H9 (cell line): Measurements from ENCODE around the gene CD300LD. TPM values are rescaled to one million over a fixed set of nuclear protein-coding genes. Genes with fewer than 3 reads are reported as not detected.

Experiments used
- DNase-seq: peaks from one replicate; pipeline ENCODE4 v3.0.0-alpha.2; 2017
- H2AFZ ChIP-seq: one replicate; pipeline ENCODE4 v1.6.1; 2013; ENCODE audit warnings: mild to moderate bottlenecking, low read length, control low read depth, moderate library complexity
- H2AK5ac ChIP-seq: 2 replicates; pipeline ENCODE4 v1.6.1; 2013; ENCODE audit warnings: low read length, control low read depth, mixed read lengths; ENCODE audit not compliant: insufficient read length
- H2BK120ac ChIP-seq: one replicate; pipeline ENCODE4 v1.6.1; 2013; ENCODE audit warnings: low read depth, mild to moderate bottlenecking, low read length, control low read depth, inconsistent platforms; ENCODE audit not compliant: poor library complexity, severe bottlenecking
- H2BK12ac ChIP-seq: 2 replicates; pipeline ENCODE4 v1.6.1; 2013; ENCODE audit warnings: low read length, control low read depth, mixed read lengths, low read depth; ENCODE audit not compliant: insufficient read length
- H2BK15ac ChIP-seq: 2 replicates; pipeline ENCODE4 v1.6.1; 2013; ENCODE audit warnings: low read depth, low read length, control low read depth
- H2BK20ac ChIP-seq: one replicate; pipeline ENCODE4 v1.6.1; 2013; ENCODE audit warnings: low read depth, mild to moderate bottlenecking, low read length, control low read depth, inconsistent platforms; ENCODE audit not compliant: poor library complexity, severe bottlenecking
- H2BK5ac ChIP-seq: 2 replicates; pipeline ENCODE4 v1.6.1; 2013; ENCODE audit warnings: low read length, control low read depth, mixed read lengths; ENCODE audit not compliant: insufficient read length
- H3K14ac ChIP-seq: 2 replicates; pipeline ENCODE4 v1.6.1; 2013; ENCODE audit warnings: low read length, control low read depth; ENCODE audit not compliant: insufficient read depth
- H3K18ac ChIP-seq: 2 replicates; pipeline ENCODE4 v1.6.1; 2013; ENCODE audit warnings: low read depth, mild to moderate bottlenecking, mixed read lengths, low read length, control low read depth; ENCODE audit not compliant: insufficient read length
- H3K23ac ChIP-seq: 2 replicates; pipeline ENCODE4 v1.6.1; 2013; ENCODE audit warnings: low read length, control low read depth, mixed read lengths, low read depth; ENCODE audit not compliant: insufficient read length
- H3K23me2 ChIP-seq: 2 replicates; pipeline ENCODE4 v1.6.1; 2013; ENCODE audit warnings: low read depth, mild to moderate bottlenecking, mixed read lengths, low read length, control low read depth; ENCODE audit not compliant: insufficient read length, poor library complexity, severe bottlenecking
- H3K27ac ChIP-seq: 2 replicates; pipeline ENCODE4 v1.5.1; 2013; ENCODE audit warnings: low read length, control low read depth, mixed read lengths, low read depth; ENCODE audit not compliant: insufficient read length
- H3K27me3 ChIP-seq: 2 replicates; pipeline ENCODE4 v1.6.1; 2013; ENCODE audit warnings: low read length, control low read depth, inconsistent platforms; ENCODE audit not compliant: insufficient read depth
- H3K4ac ChIP-seq: 2 replicates; pipeline ENCODE4 v1.6.1; 2013; ENCODE audit warnings: low read depth, mild to moderate bottlenecking, control low read depth, inconsistent platforms, low read length, moderate library complexity
- H3K4me1 ChIP-seq: 2 replicates; pipeline ENCODE4 v1.6.1; 2013; ENCODE audit warnings: low read length, control low read depth, inconsistent platforms; ENCODE audit not compliant: insufficient read depth
- H3K4me2 ChIP-seq: 2 replicates; pipeline ENCODE4 v1.6.1; 2013; ENCODE audit warnings: low read length, control low read depth, mixed read lengths; ENCODE audit not compliant: insufficient read length, insufficient read depth
- H3K56ac ChIP-seq: 2 replicates; pipeline ENCODE4 v1.6.1; 2013; ENCODE audit warnings: low read depth, mild to moderate bottlenecking, mixed read lengths, low read length, control low read depth; ENCODE audit not compliant: insufficient read length
- H3K79me1 ChIP-seq: 2 replicates; pipeline ENCODE4 v1.6.1; 2013; ENCODE audit warnings: low read depth, mild to moderate bottlenecking, moderate library complexity, low read length, control low read depth, inconsistent platforms; ENCODE audit not compliant: insufficient read depth, poor library complexity, severe bottlenecking
- H3K79me2 ChIP-seq: 2 replicates; pipeline ENCODE4 v1.6.1; 2013; ENCODE audit warnings: low read length, control low read depth, inconsistent platforms; ENCODE audit not compliant: insufficient read depth
- H3K9ac ChIP-seq: 2 replicates; pipeline ENCODE4 v1.6.1; 2013; ENCODE audit warnings: low read length, control low read depth, mixed read lengths; ENCODE audit not compliant: insufficient read length; ENCODE audit errors: extremely low read depth
- H3K9me3 ChIP-seq: one replicate; pipeline ENCODE4 v1.6.1; 2013; ENCODE audit warnings: low read depth, low read length, inconsistent platforms; ENCODE audit not compliant: control insufficient read depth
- H3T11ph ChIP-seq: one replicate; pipeline ENCODE4 v1.6.1; 2013; ENCODE audit warnings: mild to moderate bottlenecking, low read length, control low read depth, inconsistent platforms
- H4K20me1 ChIP-seq: one replicate; pipeline ENCODE4 v1.6.1; 2013; ENCODE audit not compliant: control insufficient read depth, insufficient read length, insufficient read depth
- H4K5ac ChIP-seq: 2 replicates; pipeline ENCODE4 v1.6.1; 2013; ENCODE audit warnings: low read depth, mild to moderate bottlenecking, mixed read lengths, low read length, control low read depth; ENCODE audit not compliant: insufficient read length
- H4K8ac ChIP-seq: replicated peaks from 2 replicates; pipeline ENCODE4 v1.6.1; 2013; ENCODE audit warnings: low read length, control low read depth, mixed read lengths, low read depth; ENCODE audit not compliant: insufficient read length
- H4K91ac ChIP-seq: 2 replicates; pipeline ENCODE4 v1.6.1; 2013; ENCODE audit warnings: low read depth, mild to moderate bottlenecking, moderate library complexity, mixed read lengths, low read length, control low read depth; ENCODE audit not compliant: insufficient read length
- H3K27ac Mint-ChIP-seq, 3 experiments: 2 replicates in 2 of 3; 3 replicates in 1 of 3; pipeline ENCODE4 v1.8.0; 2020 to 2021; ENCODE audit warnings: mixed read lengths in 3 of 3, mild to moderate bottlenecking in 1 of 3, moderate library complexity in 1 of 3
- H3K27me3 Mint-ChIP-seq: 2 replicates; pipeline ENCODE4 v1.8.0; 2021; ENCODE audit warnings: low read depth, mild to moderate bottlenecking, moderate library complexity, mixed read lengths
- H3K36me3 Mint-ChIP-seq, 3 experiments: 2 replicates in 2 of 3; 3 replicates in 1 of 3; pipeline ENCODE4 v1.8.0; 2020 to 2021; ENCODE audit warnings: low read depth in 3 of 3, mixed read lengths in 3 of 3; ENCODE audit not compliant: insufficient read depth in 1 of 3
- H3K4me1 Mint-ChIP-seq, 2 experiments: 2 replicates each; pipeline ENCODE4 v1.8.0; 2020; ENCODE audit warnings: mixed read lengths in 2 of 2
- H3K4me3 Mint-ChIP-seq, 2 experiments: 2 replicates in 1 of 2; 3 replicates in 1 of 2; pipeline ENCODE4 v1.8.0; 2020 to 2021; ENCODE audit warnings: mild to moderate bottlenecking in 2 of 2, mixed read lengths in 2 of 2, moderate library complexity in 1 of 2
- H3K9me3 Mint-ChIP-seq, 2 experiments: 2 replicates in 1 of 2; 3 replicates in 1 of 2; pipeline ENCODE4 v1.8.0; 2020; ENCODE audit warnings: mild to moderate bottlenecking in 2 of 2, mixed read lengths in 2 of 2, moderate library complexity in 1 of 2
- WGBS: extraction: QIAGEN DNeasy Blood & Tissue Kit; methylation state at CpG from one replicate; pipeline ENCODE4 v1.1.7; 2013; ENCODE audit warnings: missing lambda C conversion rate, low lambda C conversion rate, mixed read lengths; ENCODE audit not compliant: insufficient read length; ENCODE audit errors: extremely low coverage; 5-methylcytosine and 5-hydroxymethylcytosine counted together
- total RNA-seq: library from RNA; stranded (reverse); gene quantifications from 2 replicates; pipeline ENCODE4 v1.2.1, GENCODE V29; 2021
- TF ChIP-seq, protein P1 (sequence below): fragments of 200-600 bp; sonication (generic); conservative IDR thresholded peaks from 3 replicates; pipeline ENCODE4 v1.8.0; 2021; ENCODE audit warnings: antibody characterized with exemption, mild to moderate bottlenecking

CD300LD gene
- total RNA-seq, 1 experiment from 2014 or later: not detected

DNA sequence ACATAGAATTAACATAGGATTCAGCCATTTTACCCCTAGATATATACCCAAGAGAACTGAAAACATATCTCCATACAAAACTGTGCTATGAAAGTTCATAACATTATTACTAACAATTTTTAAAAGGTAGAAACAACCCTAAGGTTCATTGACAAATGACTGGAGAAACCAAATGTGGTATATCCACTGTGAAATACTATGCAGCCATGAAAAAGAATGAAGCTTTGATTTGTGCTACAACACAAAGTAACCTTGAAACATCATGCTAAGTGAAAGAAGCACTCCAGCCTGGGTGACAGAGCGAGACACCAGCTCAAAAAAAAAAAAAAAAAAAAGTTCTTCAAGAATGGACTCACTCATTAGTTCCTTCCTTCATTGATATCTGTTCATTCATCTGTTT, 580 bp downstream of the CD300LD start:
- no peaks in the 10 kb centered on the region for H3K79me1 ChIP-seq
- no peak overlapping the region for H4K5ac ChIP-seq
- H4K20me1 ChIP-seq: no peaks in the 10 kb centered on the region
- no peaks in the 10 kb centered on the region for H3K23me2 ChIP-seq
- no peak overlapping the region for H3K56ac ChIP-seq
- no peaks in the 10 kb centered on the region for H3K27me3 ChIP-seq
- H2BK12ac ChIP-seq: no peak overlapping the region
- WGBS: no CpG with 5 or more reads among the region's 1 CpG
- no peak overlapping the region for H3T11ph ChIP-seq
- H4K91ac ChIP-seq: no peak overlapping the region
- H3K4me1 ChIP-seq: no peaks in the 10 kb centered on the region
- Mint-ChIP-seq H3K4me3 (no peak overlapping the region), H3K36me3 (no peaks in the 10 kb centered on the region), H3K27me3 (peaks cover 49% of the 10 kb centered on the region), H3K4me1 (no peaks in the 10 kb centered on the region), H3K27ac (no peak overlapping the region), H3K9me3 (no peaks in the 10 kb centered on the region; a peak in 2 of 5 replicates)
- no peak overlapping the region for H3K4me2 ChIP-seq
- DNase-seq: no peak
- H2BK20ac ChIP-seq: no peak overlapping the region
- H3K9me3 ChIP-seq: no peaks in the 10 kb centered on the region
- no peak overlapping the region for H3K14ac ChIP-seq
- H3K4ac ChIP-seq: no peak overlapping the region
- H3K79me2 ChIP-seq: no peaks in the 10 kb centered on the region
- TF ChIP-seq, protein P1, sequence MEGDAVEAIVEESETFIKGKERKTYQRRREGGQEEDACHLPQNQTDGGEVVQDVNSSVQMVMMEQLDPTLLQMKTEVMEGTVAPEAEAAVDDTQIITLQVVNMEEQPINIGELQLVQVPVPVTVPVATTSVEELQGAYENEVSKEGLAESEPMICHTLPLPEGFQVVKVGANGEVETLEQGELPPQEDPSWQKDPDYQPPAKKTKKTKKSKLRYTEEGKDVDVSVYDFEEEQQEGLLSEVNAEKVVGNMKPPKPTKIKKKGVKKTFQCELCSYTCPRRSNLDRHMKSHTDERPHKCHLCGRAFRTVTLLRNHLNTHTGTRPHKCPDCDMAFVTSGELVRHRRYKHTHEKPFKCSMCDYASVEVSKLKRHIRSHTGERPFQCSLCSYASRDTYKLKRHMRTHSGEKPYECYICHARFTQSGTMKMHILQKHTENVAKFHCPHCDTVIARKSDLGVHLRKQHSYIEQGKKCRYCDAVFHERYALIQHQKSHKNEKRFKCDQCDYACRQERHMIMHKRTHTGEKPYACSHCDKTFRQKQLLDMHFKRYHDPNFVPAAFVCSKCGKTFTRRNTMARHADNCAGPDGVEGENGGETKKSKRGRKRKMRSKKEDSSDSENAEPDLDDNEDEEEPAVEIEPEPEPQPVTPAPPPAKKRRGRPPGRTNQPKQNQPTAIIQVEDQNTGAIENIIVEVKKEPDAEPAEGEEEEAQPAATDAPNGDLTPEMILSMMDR: no peak
- no peak overlapping the region for H2BK15ac ChIP-seq
- no peak overlapping the region for H4K8ac ChIP-seq
- no peak overlapping the region for H3K23ac ChIP-seq
- no peak overlapping the region for H2AFZ ChIP-seq
- H2AK5ac ChIP-seq: no peak overlapping the region
- H3K27ac ChIP-seq: no peak overlapping the region
- H3K9ac ChIP-seq: no peak overlapping the region
- no peak overlapping the region for H2BK120ac ChIP-seq
- H3K18ac ChIP-seq: no peak overlapping the region
- no peak overlapping the region for H2BK5ac ChIP-seq
